Kidney (tissue), 14 donors: Measurements from ENCODE around the gene KLK8. TPM values are rescaled to one million over a fixed set of nuclear protein-coding genes. Genes with fewer than 3 reads are reported as not detected.
A peak's percentile ranks its signal among the peaks of the same experiment; 100 is the strongest.
"Not testable (repeated sequence)": the region's sequence is repeated elsewhere in the genome, so short reads cannot be mapped to it uniquely, and the experiment has no call there.

Experiments
- DNase-seq, 5 donors: peaks; one replicate each; pipeline ENCODE4 v3.0.0-alpha.2; 2013 to 2020
- FAIRE-seq: peaks from 2 replicates; lab custom pipeline; 2012; peaks lifted over from hg19 to GRCh38; lab: Jason Lieb, UNC
- H3K27ac ChIP-seq, 2 donors: one replicate each; pipeline ENCODE4 v1.7.0; 2013; ENCODE audit warnings: low read depth in 2 of 2, low read length in 2 of 2, inconsistent platforms in 1 of 2
- H3K27me3 ChIP-seq: one replicate; pipeline ENCODE4 v1.7.1; 2013; ENCODE audit warnings: low read length, inconsistent platforms; ENCODE audit not compliant: control insufficient read depth, insufficient read depth
- H3K36me3 ChIP-seq, 3 donors: one replicate each; pipeline versions ENCODE4 v1.7.0 to v1.7.1; 2013; ENCODE audit warnings: low read length in 3 of 3, control low read depth in 1 of 3, inconsistent platforms in 1 of 3; ENCODE audit not compliant: insufficient read depth in 3 of 3, control insufficient read depth in 2 of 3
- H3K4me1 ChIP-seq, 3 donors: one replicate each; pipeline versions ENCODE4 v1.7.0 to v1.7.1; 2013; ENCODE audit warnings: low read length in 3 of 3, inconsistent platforms in 1 of 3, low read depth in 1 of 3; ENCODE audit not compliant: control insufficient read depth in 2 of 3, insufficient read depth in 2 of 3
- H3K4me3 ChIP-seq, 3 donors: one replicate each; pipeline versions ENCODE4 v1.7.0 to v1.8.1; 2013; ENCODE audit warnings: low read length in 3 of 3, control low read depth in 1 of 3, inconsistent platforms in 1 of 3
- H3K9ac ChIP-seq, 3 donors: one replicate each; pipeline versions ENCODE4 v1.7.0 to v1.7.1; 2013; ENCODE audit warnings: low read length in 3 of 3, control low read depth in 1 of 3, inconsistent platforms in 1 of 3
- H3K9me3 ChIP-seq, 3 donors: one replicate each; pipeline versions ENCODE4 v1.7.0 to v1.7.1; 2013; ENCODE audit warnings: low read length in 3 of 3, control low read depth in 1 of 3, inconsistent platforms in 1 of 3; ENCODE audit not compliant: control insufficient read depth in 2 of 3, insufficient read depth in 1 of 3
- CTCF ChIP-seq: IDR thresholded peaks from 3 replicates; pipeline ENCODE4 v1.5.1; 2012; ENCODE audit warnings: mild to moderate bottlenecking, moderate library complexity, borderline replicate concordance; ENCODE audit not compliant: insufficient read depth; ENCODE audit errors: extremely low read depth
- intact Hi-C: fragments of 100-400 bp; cut with DNase I; formaldehyde crosslinking; loops from one replicate; pipeline ENCODE4 v1.11.1; 2022
- polyA plus RNA-seq: library from polyadenylated mRNA; stranded (reverse); fragments of 350-450 nt; fragmentation: Illumina TruSeq; extraction: RNeasy Lipid Tissue Mini Kit (QIAGEN cat#74804); gene quantifications from one replicate; pipeline ENCODE4 v1.2.3, GENCODE V29; 2014; ENCODE audit warnings: low read depth, low replicate concordance; ENCODE audit not compliant: insufficient read depth
- total RNA-seq: library from RNA; stranded (reverse); fragmentation: NEBNext Ultra II Directional; extraction: Animal tissue kit (Norgen Biotek cat#: 25700); gene quantifications from one replicate; pipeline ENCODE4 v1.2.1, GENCODE V29; 2021
- donor health status: control.
- donor health status: control.
- donor health status: control.
- donor health status: control.
- donor health status: control.
- donor health status: DM: yes; HTN: yes; CAD: no.
- donor health status: Normal renal cell carcinoma (clear cell type).

The KLK8 gene
- total and polyA plus RNA-seq, 2 donors from 2014 or later: 1.3 to 4.2 TPM

DNA sequence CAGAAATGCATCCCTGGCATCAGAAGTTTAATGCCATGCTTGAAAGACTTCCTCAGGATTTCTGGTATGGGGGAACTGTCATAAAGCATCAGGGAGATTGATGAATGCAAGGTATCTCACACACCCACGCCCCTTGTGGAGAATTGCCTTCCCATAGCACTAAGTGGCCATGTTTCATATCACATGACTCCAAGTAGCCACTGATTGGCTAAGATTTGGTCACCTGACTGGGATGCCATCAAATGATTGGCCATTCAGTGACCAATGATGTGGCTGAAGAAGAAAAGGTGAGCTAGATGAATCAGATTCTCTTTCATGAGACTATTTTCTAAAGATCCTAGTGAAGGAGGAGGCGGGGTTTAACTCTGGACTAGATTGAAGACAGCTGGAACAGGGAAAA is 7.3 kb downstream of the KLK8 start:
- Histone ChIP-seq H3K36me3 (no peaks in the 10 kb centered on the region), H3K4me1 (no peaks in the 10 kb centered on the region), H3K4me3 (no peak overlapping the region), H3K27ac (no peak overlapping the region), H3K9ac (no peak overlapping the region), H3K27me3 (no peaks in the 10 kb centered on the region), H3K9me3 (no peaks in the 10 kb centered on the region)
- intact Hi-C loops: no loop called here
- FAIRE-seq (no peak), DNase-seq (no peak)
- TF ChIP-seq CTCF: no peak

GRCh38 chr19:50992666-50993035 is 8.8 kb downstream of the KLK8 start:
- no peaks in the 10 kb centered on the region for H3K9me3 ChIP-seq
- no peak for TF ChIP-seq CTCF
- no peaks in the 10 kb centered on the region for H3K27me3 ChIP-seq
- no peak for FAIRE-seq
- no peaks in the 10 kb centered on the region for H3K4me1 ChIP-seq
- intact Hi-C loops: no loop called here
- no peaks in the 10 kb centered on the region for H3K36me3 ChIP-seq
- H3K4me3 ChIP-seq: no peak overlapping the region
- no peak overlapping the region for H3K9ac ChIP-seq
- no peak for DNase-seq
- no peak overlapping the region for H3K27ac ChIP-seq

DNA sequence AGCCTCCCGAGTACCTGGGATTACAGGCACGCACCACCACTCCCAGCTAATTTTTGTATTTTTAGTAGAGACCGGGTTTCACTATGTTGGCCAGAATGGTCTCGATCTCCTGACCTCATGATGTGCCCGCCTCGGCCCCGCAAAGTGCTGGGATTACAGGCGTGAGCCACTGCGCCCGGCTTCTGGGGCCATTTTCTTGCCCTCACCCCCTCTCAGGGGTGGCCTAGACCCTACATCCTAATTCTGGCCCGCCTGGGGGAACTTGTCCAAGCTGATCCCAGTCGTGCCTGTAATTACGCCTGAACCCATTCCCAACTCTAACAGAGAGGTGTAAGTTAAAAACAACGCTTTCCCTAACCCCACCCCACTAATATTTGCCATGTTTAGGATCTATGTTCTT is 17.0 kb downstream of the KLK8 start:
- FAIRE-seq, H3K9me3 ChIP-seq, H3K4me1 ChIP-seq, DNase-seq, H3K27me3 ChIP-seq, intact Hi-C loops, H3K27ac ChIP-seq, H3K9ac ChIP-seq, H3K4me3 ChIP-seq, H3K36me3 ChIP-seq: not testable (repeated sequence)

- FAIRE-seq (no peak), DNase-seq (peak in 2 of 5 donors; percentile 41 to 55)
- Histone ChIP-seq H3K9ac (no peak within 1 kb of the TSS), H3K36me3 (no peaks in the 10 kb centered on the region), H3K27me3 (no peaks in the 10 kb centered on the region), H3K4me1 (no peaks in the 10 kb centered on the region), H3K4me3 (no peak within 1 kb of the TSS), H3K27ac (no peak within 1 kb of the TSS), H3K9me3 (no peaks in the 10 kb centered on the region)
- intact Hi-C loops: no loop called here
- no peak for TF ChIP-seq CTCF
Measured at GRCh38 chr19:50983625-50984292, 17.6 kb downstream of the KLK8 start, which contains the start of gene KLK7. Gene KLK7, minus strand, starts transcription at chr19:50983917. Its CDS starts 1,518 bp downstream, at chr19:50982399.
